Epithelial cell of esophagus (primary cell): ENCODE data around the gene CLIP1.
"Not testable (repeated sequence)": the region's sequence is repeated elsewhere in the genome, so short reads cannot be mapped to it uniquely, and the experiment has no call there.

Experiments used
- DNase-seq: peaks from one replicate; pipeline ENCODE4 v3.0.0; 2010; ENCODE audit warnings: low read depth
- H3K4me3 ChIP-seq: 2 replicates; pipeline ENCODE4 v1.5.1; 2011; ENCODE audit warnings: mild to moderate bottlenecking, low read length, control low read depth
- CTCF ChIP-seq: IDR thresholded peaks from 2 replicates; pipeline ENCODE4 v1.5.1; 2011; ENCODE audit warnings: low read depth, mild to moderate bottlenecking, low read length, control low read depth, inconsistent platforms; ENCODE audit not compliant: insufficient read depth; ENCODE audit errors: missing control alignments

The CLIP1 gene

GRCh38 chr12:122449317-122449716, 26.8 kb upstream of the CLIP1 start:
- DNase-seq: peak; percentile 97

GRCh38 chr12:122447825-122448224, 25.4 kb upstream of the CLIP1 start:
- not testable (repeated sequence) for H3K4me3 ChIP-seq, DNase-seq

More at GRCh38 chr12:122449317-122449716, 26.8 kb upstream of the CLIP1 start:
- H3K4me3 ChIP-seq: no peak overlapping the region
- peak; percentile 25 for TF ChIP-seq CTCF

DNA sequence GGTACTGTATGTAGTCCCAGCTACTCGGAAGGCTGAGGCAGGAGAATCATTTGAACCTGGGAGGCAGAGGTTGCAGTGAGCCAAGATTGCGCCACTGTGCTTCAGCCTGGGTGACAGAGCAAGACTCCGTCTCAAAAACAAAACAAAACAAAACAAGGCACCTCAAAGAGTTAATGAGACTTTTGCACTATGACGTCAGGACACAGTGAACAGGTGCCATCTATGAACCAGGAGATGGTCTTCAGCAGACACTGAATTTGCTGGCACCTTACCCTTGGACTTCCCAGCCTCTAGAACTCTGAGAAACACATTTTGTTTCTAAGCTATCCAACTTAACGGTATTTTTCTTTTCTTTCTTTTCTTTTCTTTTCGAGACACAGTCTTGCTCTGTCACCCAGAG, 23.9 kb upstream of the CLIP1 start:
- not testable (repeated sequence) for DNase-seq, H3K4me3 ChIP-seq

- H3K4me3 ChIP-seq, DNase-seq: not testable (repeated sequence)
These were observed 21.6 kb upstream of the CLIP1 start for GRCh38 chr12:122444071-122444470.

GRCh38 chr12:122438822-122439221, 16.4 kb upstream of the CLIP1 start:
- peak; percentile 25 for TF ChIP-seq CTCF
- not testable (repeated sequence) for H3K4me3 ChIP-seq
- DNase-seq: peak; percentile 42

GRCh38 chr12:122437656-122438121, 15.2 kb upstream of the CLIP1 start:
- TF ChIP-seq CTCF: no peak
- DNase-seq: peak; percentile 79
- no peak overlapping the region for H3K4me3 ChIP-seq

DNA sequence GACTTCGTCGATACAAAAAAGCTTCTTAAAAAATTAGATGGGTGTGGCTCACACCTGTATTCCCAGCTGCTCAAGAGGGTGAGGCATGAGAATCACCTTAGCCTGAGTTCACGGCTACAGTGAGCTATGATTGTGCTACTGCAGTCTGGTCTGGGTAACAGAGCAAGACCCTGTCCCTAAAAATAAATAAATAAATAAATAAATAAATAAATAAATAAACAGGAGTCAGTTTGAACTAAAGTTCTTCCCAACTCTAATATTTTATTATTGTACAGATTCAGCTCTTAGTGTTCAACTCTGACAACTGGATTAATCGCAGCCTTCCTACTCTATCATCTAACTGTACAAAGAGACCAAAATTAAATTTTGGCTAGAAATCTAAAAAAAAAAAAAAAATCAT, 12.7 kb upstream of the CLIP1 start:
- no peak overlapping the region for H3K4me3 ChIP-seq
- DNase-seq: peak; percentile 40
- TF ChIP-seq CTCF: no peak

DNA sequence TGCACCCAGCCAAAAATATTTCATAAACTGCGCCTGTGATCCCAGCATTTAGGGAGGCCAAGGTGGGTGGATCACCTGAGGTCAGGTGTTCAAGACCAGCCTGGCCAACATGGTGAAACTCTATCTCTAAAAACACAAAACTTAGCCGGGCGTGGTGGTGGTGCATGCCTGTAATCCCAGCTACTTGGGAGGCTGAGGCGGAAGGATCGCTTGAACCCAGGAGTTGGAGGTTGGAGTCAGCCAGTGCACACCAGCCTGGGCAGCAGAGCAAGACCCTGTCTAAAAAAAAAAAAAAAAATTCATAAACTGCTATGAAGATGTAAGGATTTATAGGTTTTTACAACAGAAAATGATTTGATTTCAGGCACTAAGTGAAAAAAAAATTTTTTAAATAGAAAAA, 6.6 kb upstream of the CLIP1 start:
- not testable (repeated sequence) for H3K4me3 ChIP-seq, DNase-seq

DNA sequence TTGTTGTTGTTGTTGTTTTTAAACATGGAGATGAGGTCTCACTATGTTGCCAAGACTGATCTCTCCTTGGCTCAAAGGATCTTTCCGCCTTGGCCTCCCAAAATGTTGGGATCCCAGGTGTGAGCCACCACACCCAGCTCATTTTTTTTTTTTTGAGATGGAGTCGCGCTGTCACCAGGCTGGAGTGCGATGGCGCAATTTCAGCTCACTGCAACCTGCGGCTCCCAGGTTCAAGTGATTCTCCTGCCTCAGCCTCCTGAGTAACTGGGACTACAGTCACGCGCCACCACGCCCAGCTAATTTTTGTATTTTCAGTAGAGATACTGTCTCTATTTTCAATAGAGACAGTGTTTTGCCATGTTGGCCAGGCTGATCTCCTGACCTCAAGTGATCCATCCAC, 4.9 kb upstream of the CLIP1 start:
- DNase-seq: no peak
- TF ChIP-seq CTCF: no peak
- no peak overlapping the region for H3K4me3 ChIP-seq
